Measurements from ENCODE around the gene FOXP3.

FOXP3 gene

DNA sequence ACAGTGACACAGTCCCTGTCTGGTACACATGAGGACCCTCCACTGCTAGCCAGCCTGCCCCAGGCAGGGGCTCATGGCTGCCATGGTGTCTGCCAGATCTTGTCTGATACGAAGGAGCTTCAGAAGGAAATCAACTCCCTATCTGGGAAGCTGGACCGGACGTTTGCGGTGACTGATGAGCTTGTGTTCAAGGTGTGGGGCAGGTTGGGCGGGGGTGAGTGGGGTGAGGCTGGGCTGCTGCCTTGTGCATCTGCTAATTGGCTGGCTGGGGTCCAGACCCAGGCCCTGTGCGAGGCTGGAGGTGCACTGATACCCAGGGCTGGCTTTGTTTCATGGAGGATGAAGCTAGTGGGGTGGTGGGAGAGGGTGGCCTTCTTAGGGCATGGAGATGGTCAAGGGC is 15.4 kb downstream of the FOXP3 start:
- DNase-seq = no peak

DNA sequence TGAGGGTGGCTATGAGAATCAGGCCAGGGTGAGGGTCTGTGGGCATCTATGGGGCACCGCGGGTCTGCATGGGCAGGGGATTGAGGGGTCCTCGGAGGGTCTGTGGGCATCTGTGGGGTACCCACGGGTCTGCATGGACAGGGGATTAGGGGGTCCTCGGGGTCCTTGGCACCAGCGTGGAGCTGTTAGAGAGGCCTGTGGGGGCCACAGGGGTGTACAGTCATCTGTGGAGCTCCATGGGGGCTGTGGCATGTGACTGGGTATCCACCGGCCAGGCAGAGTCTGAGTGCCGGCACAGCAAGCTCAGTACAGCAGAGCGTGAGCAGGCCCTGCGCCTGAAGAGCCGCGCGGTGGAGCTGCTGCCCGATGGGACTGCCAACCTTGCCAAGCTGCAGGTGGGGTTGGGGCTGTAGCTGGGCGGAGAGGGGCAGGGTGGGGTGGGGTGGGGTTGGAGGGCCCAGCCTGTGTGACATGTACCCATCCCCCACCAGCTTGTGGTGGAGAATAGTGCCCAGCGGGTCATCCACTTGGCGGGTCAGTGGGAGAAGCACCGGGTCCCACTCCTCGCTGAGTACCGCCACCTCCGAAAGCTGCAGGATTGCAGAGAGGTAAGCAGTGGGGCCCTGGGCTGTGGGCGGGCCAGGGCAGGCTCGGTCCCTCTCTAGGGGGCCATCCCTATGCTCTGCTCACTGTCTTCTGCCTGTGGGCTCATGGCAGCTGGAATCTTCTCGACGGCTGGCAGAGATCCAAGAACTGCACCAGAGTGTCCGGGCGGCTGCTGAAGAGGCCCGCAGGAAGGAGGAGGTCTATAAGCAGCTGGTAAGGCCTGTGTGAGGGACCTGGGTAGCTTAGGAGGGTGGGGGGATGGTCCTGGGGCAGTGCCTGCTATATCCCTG is 16.3 kb downstream of the FOXP3 start:
- DNase-seq = no peak

DNA sequence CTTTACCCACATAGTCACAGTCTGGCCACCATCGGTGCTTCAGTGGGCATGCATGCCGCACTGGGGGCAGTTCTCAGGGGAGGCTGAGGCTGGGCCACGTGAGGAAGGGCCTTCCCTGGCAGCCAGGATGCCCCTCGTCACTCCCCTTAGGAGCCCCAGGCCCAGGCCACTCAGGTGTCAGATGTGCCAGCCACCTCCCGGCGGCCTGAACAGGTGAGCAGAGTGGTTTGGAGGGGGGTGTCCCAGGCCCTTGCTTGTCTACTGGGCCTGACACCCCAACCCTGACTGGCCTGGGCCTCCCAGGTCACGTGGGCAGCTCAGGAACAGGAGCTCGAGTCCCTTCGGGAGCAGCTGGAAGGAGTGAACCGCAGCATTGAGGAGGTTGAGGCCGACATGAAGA is 17.2 kb downstream of the FOXP3 start:
- no peak for DNase-seq

DNA sequence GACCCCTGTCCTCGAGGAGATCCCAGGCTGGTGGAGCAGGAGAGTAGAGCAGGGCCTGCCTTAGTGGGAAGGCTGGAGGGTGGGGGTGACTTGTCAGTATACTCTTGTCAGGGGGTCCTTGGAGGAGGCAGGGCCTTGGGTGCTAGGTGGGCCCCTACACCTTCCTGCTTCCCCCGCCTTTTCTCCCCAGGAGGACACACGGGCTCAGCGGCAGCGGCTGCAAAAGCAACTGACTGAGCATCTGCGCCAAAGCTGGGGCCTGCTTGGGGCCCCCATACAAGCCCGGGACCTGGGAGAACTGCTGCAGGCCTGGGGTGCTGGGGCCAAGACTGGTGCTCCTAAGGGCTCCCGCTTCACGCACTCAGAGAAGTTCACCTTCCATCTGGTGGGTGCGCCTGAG is 18.0 kb downstream of the FOXP3 start:
- no peak for DNase-seq

DNA sequence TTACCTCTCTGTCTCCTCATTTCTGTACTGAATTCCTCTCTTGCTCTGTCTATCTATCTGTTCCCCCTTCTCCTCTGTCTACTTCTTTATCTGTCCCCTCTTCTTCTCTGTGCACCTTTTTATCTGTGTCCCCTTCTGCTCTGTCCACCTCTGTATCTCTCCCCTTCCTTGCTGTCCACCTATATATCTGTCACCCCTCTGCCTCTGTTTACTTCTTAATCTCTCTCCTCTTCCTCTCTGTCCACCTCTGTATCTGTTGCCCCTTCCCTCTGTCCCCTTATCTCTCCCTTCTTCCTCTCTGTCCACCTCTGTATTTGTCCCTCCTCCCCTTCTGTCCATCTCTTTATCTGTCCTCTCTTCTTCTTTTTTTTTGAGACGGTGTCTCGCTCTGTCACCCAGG is 20.3 kb downstream of the FOXP3 start:
- no peak for DNase-seq

DNA sequence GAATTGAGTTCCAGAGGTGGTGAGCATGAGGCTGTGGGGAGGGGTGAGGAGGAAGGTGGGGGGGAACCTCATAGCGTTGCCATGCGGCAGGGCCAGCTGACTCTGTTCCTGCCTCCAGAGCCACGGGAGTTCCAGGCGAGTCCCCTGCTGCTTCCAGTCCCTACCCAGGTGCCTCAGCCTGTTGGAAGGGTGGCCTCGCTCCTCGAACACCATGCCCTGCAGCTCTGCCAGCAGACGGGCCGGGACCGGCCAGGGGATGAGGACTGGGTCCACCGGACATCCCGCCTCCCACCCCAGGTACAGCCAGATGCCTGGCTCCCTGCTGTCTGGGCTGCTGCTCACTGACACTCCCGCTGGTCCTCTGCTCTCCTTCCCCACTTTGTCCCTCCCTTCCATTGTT is 21.3 kb downstream of the FOXP3 start:
- DNase-seq = no peak

DNA sequence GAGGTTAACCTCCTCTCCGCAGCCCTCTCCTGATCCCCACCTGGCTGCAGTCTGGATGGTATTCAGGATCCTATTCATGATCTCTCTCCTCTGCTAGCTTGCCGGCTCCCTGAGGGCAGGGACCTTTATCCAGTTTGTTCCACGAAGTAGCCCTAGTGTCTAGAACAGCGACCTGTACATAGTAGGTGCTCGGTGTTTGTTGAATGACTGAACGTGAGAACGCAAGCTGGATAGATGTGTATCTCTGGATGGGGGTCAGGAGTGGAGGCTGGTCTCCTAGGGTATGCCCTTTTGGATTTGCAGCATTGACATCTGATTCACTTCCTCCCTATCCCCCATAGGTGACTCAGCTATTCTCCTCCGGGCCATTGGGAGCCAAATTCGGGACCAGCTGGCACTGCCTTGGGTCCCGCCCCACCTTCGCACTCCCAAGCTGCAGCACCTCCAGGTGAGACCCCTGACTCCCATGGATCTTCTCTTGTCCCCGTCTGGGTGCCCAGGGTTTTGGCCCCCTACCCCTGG is 21.9 kb downstream of the FOXP3 start:
- DNase-seq = no peak

DNA sequence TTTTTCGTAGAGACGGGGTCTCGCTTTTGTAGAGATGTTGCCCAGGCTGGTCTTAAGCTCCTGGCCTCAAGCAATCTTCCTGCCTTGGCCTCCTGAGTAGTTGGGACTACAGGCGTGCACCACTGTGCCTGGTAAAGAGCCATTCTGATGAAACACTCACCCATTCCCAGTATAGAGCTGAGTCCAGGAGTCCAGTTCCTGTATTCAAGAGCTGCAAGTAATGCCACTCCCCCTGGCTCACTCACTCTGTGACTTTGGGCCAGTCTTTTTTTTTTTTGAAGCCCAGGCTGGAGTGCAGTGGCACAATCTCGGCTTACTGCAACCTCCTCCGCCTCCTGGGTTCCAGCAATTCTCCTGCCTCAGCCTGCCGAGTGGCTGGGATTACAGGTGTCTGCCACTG is 25.8 kb downstream of the FOXP3 start:
- no peak for DNase-seq

DNA sequence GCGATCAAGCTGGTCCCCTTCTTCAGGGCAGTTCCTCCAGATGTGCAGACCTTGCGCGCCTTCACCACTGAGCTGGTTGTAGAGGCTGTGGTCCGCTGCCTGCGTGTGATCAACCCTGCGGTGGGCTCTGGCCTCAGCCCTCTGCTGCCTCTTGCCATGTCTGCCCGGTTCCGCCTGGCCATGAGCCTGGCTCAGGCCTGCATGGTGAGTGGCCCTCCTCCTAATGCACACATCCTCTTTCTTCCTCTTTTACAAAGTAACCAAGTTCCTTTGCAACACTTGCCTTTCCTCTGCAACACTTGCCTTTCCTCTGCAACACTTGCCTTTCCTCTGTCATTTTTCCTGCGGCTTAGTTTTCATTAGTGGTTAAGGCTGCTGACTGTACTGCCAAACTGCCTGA is 27.4 kb downstream of the FOXP3 start:
- DNase-seq = peak; percentile 90

DNA sequence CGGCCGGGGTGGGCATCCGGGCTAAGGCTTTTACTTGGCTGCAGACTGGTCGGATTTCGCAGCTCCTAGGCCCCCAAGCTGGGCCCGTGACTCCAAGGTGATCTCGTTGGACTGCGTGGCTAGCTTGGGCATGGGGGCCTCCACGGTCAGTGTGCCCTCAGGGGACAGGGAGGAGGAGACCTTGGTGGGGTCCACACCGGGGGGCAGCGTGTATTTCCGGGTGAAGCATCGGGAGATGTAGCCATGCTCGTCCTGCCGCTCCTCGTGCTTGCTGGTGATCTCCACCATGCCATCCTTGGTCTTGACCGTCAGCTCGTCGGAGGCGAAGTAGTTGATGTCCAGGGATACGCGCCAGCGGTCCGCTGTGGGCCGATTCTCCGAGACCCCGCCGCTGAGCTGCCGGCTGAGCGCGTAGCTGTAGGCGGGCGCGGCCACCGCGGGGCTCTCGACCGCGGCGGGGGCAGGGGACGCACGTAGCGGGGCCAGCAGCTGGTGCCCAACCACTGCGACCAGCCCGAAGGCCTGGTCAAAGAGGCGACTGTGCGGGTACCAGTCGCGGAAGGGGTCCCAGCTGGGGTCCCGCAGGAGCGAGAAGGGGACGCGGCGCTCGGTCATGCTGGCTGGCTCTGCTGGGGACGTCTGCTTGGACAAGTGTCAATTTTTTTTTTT is 30.5 kb downstream of the FOXP3 start:
- no peak for DNase-seq

DNA sequence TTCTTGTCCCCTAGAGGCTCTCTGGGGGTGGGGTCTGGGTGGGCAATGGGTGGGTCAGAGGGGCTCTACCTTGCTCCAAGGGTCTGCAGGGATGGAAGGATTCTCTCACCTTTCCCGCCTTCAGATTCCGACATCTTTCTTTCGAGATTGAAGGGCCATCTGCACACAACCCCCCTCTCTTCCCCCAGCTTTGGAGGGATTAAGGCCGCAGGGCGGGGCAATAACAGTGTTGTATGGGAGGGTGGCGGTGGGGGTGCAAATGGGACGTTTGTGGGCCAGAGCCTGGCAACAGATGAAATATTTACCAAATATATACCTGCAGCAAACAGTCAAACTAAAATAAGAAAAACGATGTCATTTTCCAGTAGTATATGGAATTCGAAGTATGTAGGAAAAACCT is 31.3 kb downstream of the FOXP3 start, which contains the start of gene CACNA1F:
TSS of gene CACNA1F (minus strand) at position 165 of the 400 bp plus-strand sequence. CDS start at position 134, 31 bp downstream.
- no peak for DNase-seq

DNA sequence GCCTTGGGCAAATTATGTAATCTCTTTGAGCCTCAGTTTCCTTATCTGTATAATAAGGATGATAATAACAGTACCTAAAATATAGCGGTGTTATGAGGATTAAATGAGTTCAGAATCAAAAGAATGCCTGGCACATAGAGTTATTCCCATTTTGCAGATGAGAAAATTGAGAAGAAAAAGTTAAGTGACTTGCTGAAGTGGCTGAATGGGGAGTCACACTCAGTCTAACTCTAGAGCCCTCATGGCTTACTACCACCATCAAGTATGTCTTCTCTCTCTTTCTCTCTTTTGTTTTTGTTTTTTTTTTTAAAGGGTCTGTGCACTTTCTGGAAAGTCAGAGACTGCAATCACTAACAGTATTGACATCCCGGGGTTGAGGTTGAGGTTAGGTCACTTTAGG is 32.0 kb downstream of the FOXP3 start:
- DNase-seq = no peak

DNA sequence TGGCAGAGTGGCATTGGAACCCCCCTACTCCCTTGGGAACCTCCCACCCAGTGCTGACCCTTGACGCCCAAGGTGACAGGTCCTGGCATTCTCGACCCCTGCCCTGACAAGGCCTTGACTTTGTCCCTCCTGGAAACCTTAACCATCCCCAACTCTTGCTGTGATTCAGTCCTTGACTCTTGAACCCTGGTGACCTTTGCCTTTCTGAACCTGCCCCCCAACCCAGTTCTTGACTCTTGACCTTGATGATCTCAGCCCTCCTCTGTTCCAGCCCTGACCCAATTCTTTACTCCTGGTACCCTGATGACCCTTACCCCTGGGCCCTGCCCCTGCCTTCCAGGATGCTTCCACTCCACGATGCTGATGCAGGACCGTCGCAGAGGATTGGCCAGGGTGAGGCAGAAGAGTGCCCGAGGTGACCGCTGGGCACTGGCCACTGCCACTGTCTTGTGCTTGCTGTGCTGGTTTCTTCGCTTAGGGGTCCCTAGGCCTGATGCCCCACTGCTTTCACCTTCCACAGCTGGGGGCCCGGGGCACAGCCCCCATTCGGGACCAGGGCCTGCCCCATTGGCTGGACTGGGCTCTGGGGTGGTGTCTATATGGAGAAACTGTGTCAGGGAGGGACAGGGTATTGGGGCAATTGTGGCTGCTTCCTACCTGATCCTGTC is 33.0 kb downstream of the FOXP3 start:
- DNase-seq = no peak

DNA sequence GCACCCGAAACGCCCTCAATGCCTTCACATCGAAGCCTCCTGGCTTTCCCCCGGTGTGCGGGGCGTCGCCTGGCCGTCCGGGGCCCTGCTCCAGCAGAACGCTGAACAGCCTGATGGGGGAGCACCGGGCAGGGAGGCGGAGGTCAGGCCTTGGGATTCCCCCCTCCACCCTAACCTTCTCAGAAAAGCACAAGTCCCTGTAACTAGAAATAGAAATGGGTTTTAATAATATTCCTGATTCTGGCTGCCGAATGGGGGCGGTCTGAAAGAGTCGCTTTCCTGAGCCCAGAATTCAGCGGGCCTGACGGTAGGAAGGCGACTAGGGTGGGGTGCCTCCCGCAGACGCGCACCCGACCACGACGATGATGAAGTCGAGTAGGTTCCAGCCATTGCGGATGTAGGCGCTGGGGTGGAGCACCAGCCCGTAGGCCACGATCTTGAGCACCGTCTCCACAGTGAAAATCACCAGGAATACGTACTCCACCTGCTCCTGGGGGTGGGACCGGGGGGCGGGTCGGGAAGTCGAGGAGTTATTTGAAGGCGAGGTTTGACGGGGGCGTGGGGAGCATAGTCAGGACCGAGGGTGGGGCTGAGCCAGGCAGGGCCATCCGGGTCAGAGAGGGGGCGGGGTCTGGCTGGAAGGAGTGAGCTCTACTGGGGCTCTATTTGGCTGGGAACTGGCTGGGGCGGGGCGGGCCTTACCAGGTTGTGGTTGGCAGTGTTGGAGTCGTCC is 33.8 kb downstream of the FOXP3 start:
- peak; percentile 10 for DNase-seq

DNA sequence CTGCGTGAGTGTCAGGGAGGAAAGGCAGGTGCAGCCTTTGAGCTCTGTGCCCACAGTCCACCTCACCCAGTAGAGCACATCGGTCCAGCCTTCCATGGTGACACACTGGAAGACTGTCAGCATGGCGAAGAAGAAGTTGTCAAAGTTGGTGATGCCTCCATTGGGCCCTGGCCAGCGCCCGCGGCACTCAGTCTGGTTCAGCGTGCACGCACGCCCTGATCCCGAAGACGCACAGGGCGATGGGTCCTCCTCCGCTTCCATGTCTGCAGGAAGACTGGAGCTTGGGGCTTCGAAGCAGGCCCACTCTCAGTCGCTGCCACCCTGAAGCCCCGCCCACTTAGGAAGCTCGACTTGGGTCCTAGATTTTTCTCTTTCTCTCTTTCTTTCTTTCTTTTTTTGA is 36.3 kb downstream of the FOXP3 start:
- DNase-seq = no peak

DNA sequence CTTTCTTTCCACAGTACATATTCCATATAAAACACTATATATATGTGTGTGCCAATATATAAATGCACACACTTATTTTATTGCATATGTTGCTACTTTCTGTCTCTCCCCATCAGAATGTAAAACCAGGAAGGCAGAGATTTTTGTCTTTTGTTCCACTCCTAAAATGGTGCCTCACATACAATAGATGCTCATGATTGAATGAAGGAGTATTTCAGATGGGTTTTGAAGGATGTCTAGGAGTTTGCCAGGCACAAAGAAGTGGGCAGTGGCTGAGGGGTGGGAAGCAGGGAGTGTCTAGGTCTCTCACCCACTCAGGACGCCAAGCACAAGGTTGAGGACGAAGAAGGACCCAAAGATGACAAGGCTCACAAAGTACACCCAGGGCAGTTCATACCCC is 36.8 kb downstream of the FOXP3 start:
- no peak for DNase-seq

DNA sequence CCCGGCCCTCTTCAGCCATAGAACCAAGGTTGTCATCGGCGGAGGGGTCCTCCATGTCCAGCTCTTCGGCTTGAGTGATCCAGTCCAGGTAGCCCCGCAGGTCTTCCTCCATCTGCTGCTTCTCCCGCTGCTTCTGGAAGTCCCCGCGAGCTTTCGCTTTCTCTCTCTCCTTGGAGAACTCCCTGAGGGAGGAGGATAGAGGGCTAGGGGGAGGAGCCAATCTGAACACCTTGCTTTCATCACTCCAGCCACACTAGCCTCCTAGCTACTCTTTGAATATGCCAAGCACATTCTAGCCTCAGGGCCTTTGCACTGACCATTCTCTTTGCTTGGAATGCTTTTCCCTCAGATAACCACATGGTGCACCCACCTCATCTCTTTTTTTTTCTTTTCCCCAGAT is 37.6 kb downstream of the FOXP3 start:
- DNase-seq = no peak

DNA sequence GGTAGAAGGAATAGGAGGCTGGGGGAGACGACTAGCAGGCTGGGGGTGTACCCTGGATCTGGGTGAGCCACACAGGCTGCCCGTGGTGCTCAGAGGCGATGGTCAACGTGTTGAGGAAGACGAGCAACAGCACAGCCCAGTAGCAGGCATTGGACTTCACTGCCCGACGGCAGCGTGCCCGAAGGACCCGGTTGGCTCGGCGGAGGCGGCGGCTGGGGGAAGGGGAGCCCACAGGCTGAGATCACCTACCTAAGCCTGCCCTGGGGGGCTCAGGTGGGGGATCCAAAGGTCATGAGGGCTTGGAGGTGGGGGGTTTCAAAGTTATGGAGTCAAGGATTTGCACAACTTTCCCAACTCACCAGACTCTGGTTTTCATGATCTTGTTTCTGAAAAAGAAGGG is 38.7 kb downstream of the FOXP3 start:
- DNase-seq = no peak

DNA sequence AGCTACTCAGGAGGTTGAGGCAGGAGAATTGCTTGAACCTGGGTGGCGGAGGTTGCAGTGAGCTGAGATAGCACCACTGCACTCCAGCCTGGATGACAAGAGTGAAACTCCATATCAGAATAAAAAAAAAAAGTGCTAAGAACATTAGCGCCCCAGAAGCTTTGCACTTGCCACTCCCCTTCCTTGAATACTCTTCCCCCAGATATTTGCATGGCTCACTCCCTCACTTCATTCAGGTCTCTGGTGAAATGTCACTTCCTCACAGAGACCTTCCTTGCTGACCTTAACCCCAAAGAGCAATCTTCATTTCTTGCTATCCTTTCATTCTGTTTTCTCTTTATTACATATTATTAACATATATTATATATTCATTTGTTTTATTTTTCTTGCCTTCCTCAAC is 42.6 kb downstream of the FOXP3 start:
- no peak for DNase-seq

DNA sequence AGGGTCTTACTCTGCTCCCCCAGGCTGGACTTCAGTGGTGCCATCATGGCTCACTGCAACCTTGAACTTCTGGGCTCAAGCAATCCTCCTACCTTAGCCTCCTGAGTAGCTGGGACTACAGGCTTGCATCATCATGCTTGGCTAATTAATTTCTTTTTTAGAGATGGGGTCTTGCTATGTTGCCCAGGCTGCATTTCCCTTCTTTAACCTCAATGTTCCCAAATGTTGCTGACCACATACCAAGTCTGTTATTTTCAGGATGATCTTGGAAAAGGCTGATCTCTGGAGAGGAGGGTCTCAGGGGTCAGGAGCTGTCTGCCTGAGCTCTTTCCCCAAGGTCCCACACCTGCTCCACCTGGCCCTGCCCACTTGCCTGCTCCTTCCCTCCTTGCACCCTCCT is 44.4 kb downstream of the FOXP3 start:
- no peak for DNase-seq

DNA sequence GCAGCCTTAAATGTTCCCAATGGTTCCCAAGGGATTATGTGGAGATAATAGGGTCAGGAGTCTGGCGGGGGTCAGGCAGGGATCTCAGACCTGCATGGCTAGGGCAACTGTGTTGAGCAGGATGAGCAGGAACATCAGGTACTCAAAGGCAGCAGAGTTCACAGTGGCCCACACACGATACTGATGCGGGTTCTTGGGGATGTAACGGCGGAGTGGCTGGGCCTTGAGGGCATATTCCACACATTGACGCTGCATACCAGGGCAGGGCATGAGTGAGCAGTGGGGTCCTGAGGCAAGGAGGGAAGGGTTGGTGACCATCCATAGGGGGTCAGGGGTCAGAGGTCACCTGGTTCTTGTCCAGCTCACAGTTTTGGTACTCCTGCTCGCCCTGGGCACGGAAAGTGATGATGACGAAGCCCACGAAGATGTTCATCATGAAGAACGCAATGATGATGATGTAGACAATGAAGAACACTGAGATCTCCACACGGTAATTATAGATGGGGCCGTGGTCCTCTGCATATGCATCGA is 49.4 kb downstream of the FOXP3 start:
- no peak for DNase-seq

DNA sequence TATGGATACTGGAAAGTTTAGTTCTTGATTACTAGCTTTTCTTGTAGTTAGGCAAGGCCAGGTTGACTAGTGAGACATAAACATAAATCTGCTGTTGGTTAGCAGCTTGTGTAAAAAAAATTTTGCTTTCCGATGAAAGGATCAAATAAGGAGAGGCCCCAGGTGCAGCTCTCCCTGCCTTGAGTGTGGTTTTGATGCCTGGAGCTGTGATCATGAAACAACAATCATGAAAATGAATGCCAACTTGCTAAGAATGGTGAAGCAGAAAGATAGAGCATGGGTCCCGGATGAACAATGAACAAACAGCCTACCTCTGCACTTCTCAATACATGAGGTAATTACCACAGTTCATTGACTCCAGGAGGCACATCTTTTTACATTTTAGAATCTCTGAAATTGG is 50.1 kb downstream of the FOXP3 start:
- no peak for DNase-seq

DNA sequence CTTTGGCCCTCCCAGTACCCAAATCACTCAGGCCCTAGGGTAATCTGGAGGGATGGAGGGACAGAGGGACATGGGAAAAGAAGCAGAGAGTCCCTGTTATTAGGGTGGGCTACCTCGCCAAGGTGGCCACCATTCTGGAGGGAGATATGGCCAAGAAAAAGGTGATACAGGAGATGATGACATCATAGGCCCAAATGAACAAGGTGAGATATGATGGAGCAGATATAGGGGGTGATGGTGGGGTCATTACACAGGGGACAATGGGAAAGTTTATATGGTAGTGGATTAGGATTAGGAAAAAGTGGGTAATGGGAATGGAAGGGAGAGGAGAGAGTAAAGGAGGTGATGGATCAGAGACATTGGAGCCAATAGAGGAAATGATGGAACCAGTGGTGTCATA is 51.6 kb downstream of the FOXP3 start:
- no peak for DNase-seq

Measured in MV-4-11 (cell line).